HepG2 (cell line): ENCODE measurements around the gene ZFPM1. TPM values are rescaled to one million over a fixed set of nuclear protein-coding genes. Genes with fewer than 3 reads are reported as not detected.

ENCODE experiments used
- ATAC-seq: fragments of 200-7000 bp; cut with Tn5 transposase; 3 replicates; pipeline ENCODE4 v1.9.1; 2020; ENCODE audit warnings: mild to moderate bottlenecking, moderate library complexity
- BruUV-seq: library from RNA; stranded (reverse); fragments of 400-500 nt; replicated peaks from 2 replicates; lab custom pipeline; 2021; lab: Mats Ljungman, UMichigan
- CTCF ChIA-PET: fragments of 300-600 bp; formaldehyde crosslinking; extraction: SDS; loops from one replicate; lab custom pipeline; 2021; ENCODE audit warnings: low total read pairs, inconsistent platforms, low intra/inter-chr PET ratio; lab: Yijun Ruan, JAX
- POLR2A ChIA-PET: fragments of 350-600 bp; sonication (Branson Sonifier 250); formaldehyde crosslinking; loops from one replicate; lab custom pipeline; 2020; ENCODE audit warnings: antibody characterized with exemption, inconsistent platforms; lab: Yijun Ruan, JAX
- DNase-seq: peaks from one replicate; pipeline ENCODE4 v3.0.0-alpha.2; 2015; ENCODE audit warnings: low spot score
- FAIRE-seq: peaks from 3 replicates; lab custom pipeline; 2011; peaks lifted over from hg19 to GRCh38; lab: Jason Lieb, UNC
- H2AFZ ChIP-seq: one replicate; pipeline ENCODE4 v1.6.1; 2011; ENCODE audit warnings: low read length, inconsistent platforms
- H3K27ac ChIP-seq: fragments of 300-600 bp; 3 replicates; pipeline ENCODE4 v1.8.0; 2011; ENCODE audit warnings: mixed run types, mild to moderate bottlenecking, mixed read lengths, low read length, inconsistent platforms; ENCODE audit not compliant: insufficient read depth; ENCODE audit errors: extremely low read length
- H3K27me3 ChIP-seq, 2 experiments: fragments of 200-600 bp in 1 of 2; 2 replicates in 1 of 2; 3 replicates in 1 of 2; pipeline versions ENCODE4 v1.6.0 to v1.8.0; 2011; ENCODE audit warnings: low read length in 2 of 2, mild to moderate bottlenecking in 2 of 2, moderate library complexity in 2 of 2, inconsistent platforms in 1 of 2; ENCODE audit not compliant: insufficient read depth in 2 of 2, control insufficient read depth in 1 of 2
- H3K36me3 ChIP-seq, 2 experiments: fragments of 200-600 bp in 1 of 2; replicated peaks in 1 of 2; 2 replicates in 1 of 2; 3 replicates in 1 of 2; pipeline versions ENCODE4 v1.5.1 to v1.8.0; 2011; ENCODE audit warnings: low read length in 2 of 2, inconsistent platforms in 1 of 2; ENCODE audit not compliant: insufficient read depth in 2 of 2, control insufficient read depth in 1 of 2
- H3K4me1 ChIP-seq: 2 replicates; pipeline ENCODE4 v1.5.1; 2012; ENCODE audit warnings: low read length, inconsistent platforms; ENCODE audit not compliant: insufficient read depth
- H3K4me2 ChIP-seq: 2 replicates; pipeline ENCODE4 v1.6.0; 2011; ENCODE audit warnings: low read depth, low read length, inconsistent platforms
- H3K4me3 ChIP-seq, 3 experiments: fragments of 200-600 bp in 1 of 3; sonication (generic), shearing (Covaris generic) in 1 of 3; replicated peaks in 1 of 3; 2 replicates each; pipeline ENCODE4 v1.5.1; 2011 to 2016; ENCODE audit warnings: low read length in 3 of 3, inconsistent platforms in 2 of 3, low read depth in 2 of 3, mild to moderate bottlenecking in 2 of 3, control low read depth in 1 of 3, mixed read lengths in 1 of 3; ENCODE audit not compliant: insufficient read depth in 1 of 3
- H3K79me2 ChIP-seq: one replicate; pipeline ENCODE4 v1.6.1; 2011; ENCODE audit warnings: low read length, inconsistent platforms; ENCODE audit not compliant: insufficient read depth
- H3K9ac ChIP-seq: 2 replicates; pipeline ENCODE4 v1.6.0; 2011; ENCODE audit warnings: mild to moderate bottlenecking, low read depth, low read length, inconsistent platforms; ENCODE audit not compliant: insufficient read depth
- H3K9me3 ChIP-seq: 2 replicates; pipeline ENCODE4 v1.5.1; 2012; ENCODE audit warnings: mild to moderate bottlenecking, low read length
- H4K20me1 ChIP-seq: 2 replicates; pipeline ENCODE4 v1.6.0; 2011; ENCODE audit warnings: inconsistent platforms, mild to moderate bottlenecking, low read length, moderate library complexity; ENCODE audit not compliant: insufficient read depth
- HNF4G ChIP-seq, 2 experiments: sonication (generic) in 1 of 2; formaldehyde crosslinking in 1 of 2; IDR thresholded peaks; 2 replicates each; pipeline versions ENCODE4 v1.4.0 to v1.6.1; 2011 to 2020; ENCODE audit warnings: borderline replicate concordance in 2 of 2, low read depth in 2 of 2, mild to moderate bottlenecking in 2 of 2, low read length in 1 of 2, missing genetic modification reagents in 1 of 2, moderate library complexity in 1 of 2
- HOXA3 ChIP-seq: sonication (generic); formaldehyde crosslinking; IDR thresholded peaks from 2 replicates; pipeline ENCODE4 v1.5.0; 2020; ENCODE audit warnings: missing genetic modification reagents
- ZBTB38 ChIP-seq: sonication (generic); formaldehyde crosslinking; IDR thresholded peaks from 2 replicates; pipeline ENCODE4 v1.5.1; 2020; ENCODE audit warnings: mild to moderate bottlenecking, missing genetic modification reagents
- ZNF546 ChIP-seq: sonication (generic); formaldehyde crosslinking; conservative IDR thresholded peaks from 2 replicates; pipeline ENCODE4 v1.8.1; 2023; ENCODE audit warnings: mild to moderate bottlenecking, missing genetic modification reagents
- ZNF770 ChIP-seq: sonication (generic); formaldehyde crosslinking; IDR thresholded peaks from 2 replicates; pipeline ENCODE4 v1.5.0; 2020; ENCODE audit warnings: mild to moderate bottlenecking, missing genetic modification reagents
- WGBS: methylation state at CpG from one replicate; pipeline ENCODE4 v1.1.6; 2017; ENCODE audit warnings: low lambda C conversion rate; 5-methylcytosine and 5-hydroxymethylcytosine counted together
- in situ Hi-C: cut with HindIII; loops from 2 replicates; pipeline ENCODE4 v1.10.0; 2017; ENCODE audit warnings: low pct_unique_long_range_greater_than_20kb; ENCODE audit not compliant: extremely low pct_ligation_motif_present
- intact Hi-C: fragments of 100-400 bp; cut with micrococcal nuclease; formaldehyde crosslinking; loops from one replicate; pipeline ENCODE4 v1.10.0; 2022; ENCODE audit not compliant: unreplicated experiment
- polyA plus RNA-seq, 8 experiments: library from polyadenylated mRNA; depleted of rRNA in 3 of 8; stranded (reverse) in 7 of 8; unstranded in 1 of 8; fragments of >200 nt; fragmentation: Illumina TruSeq in 4 of 8; extraction: Trizol in 4 of 8; gene quantifications; 2 replicates each; pipeline versions ENCODE4 v1.2.1 to v1.2.3, GENCODE V29; 2011 to 2016; ENCODE audit warnings: low read depth in 4 of 8, missing spikeins in 1 of 8, mixed read lengths in 1 of 8; ENCODE audit not compliant: insufficient read depth in 1 of 8
- total RNA-seq, 5 experiments: library from RNA; depleted of rRNA; stranded (reverse); fragments of >200 nt; fragmentation: Illumina TruSeq; extraction: Trizol; gene quantifications; 2 replicates each; pipeline ENCODE4 v1.2.3, GENCODE V29; 2016; ENCODE audit warnings: low read depth in 1 of 5

Gene ZFPM1
- total and polyA plus RNA-seq, 2 of the 13 experiments (the other 11 are each of a cell fraction or from before 2014, with no cell fraction given), result 1.3 to 3.8 TPM

- no peak for DNase-seq
- ChIA-PET CTCF (interaction anchor here (1.0 to 1.4 kb wide), 2 partner anchors 33 to 85 kb away, joined by 3 read pairs; no protein-coding TSS in a partner anchor), POLR2A (no interaction called here)
- no peak overlapping the region for H3K27ac ChIP-seq
- no peak overlapping the region for H3K9ac ChIP-seq
- no peak overlapping the region for H2AFZ ChIP-seq
- H3K27me3 ChIP-seq, result no peaks in the 10 kb centered on the region
- H3K4me1 ChIP-seq, result peaks cover 31% of the 10 kb centered on the region
- H3K36me3 ChIP-seq, result peaks cover 26 to 29% of the 10 kb centered on the region in 2 experiments; a peak in 4 of 5 replicates
- in situ Hi-C loops, result no loop called here
- intact Hi-C loops, result no loop called here
- H3K79me2 ChIP-seq, result no peaks in the 10 kb centered on the region
- H3K9me3 ChIP-seq, result no peaks in the 10 kb centered on the region
- FAIRE-seq, result no peak
- H3K4me2 ChIP-seq, result no peak overlapping the region
- ATAC-seq, result no peak
- 92% methylated on average over 22 of the region's 22 CpGs for WGBS
- no peaks in the 10 kb centered on the region; the same call in 1 of the 2 replicates for H4K20me1 ChIP-seq
- no peak overlapping the region for H3K4me3 ChIP-seq
- BruUV-seq, result no TSS peak
- TF ChIP-seq HOXA3 (CRISPR knock-in tag), result 0 out of 2 replicates have a peak, but pooled peaks have one; percentile 1
- TF ChIP-seq ZBTB38 (CRISPR knock-in tag), result no peak
- no peak for TF ChIP-seq HNF4G (IDR thresholded peaks at IDR 0.05; ENCODE audit: borderline replicate concordance, low read depth, low read length)
- TF ChIP-seq HNF4G (CRISPR knock-in tag; IDR thresholded peaks at IDR 0.05; ENCODE audit: borderline replicate concordance, low read depth), result no peak
- TF ChIP-seq ZNF546 (CRISPR knock-in tag), result peak; percentile 44; the same call in 1 of the 2 replicates
- peak; percentile 73 for TF ChIP-seq ZNF770 (CRISPR knock-in tag)
Measured at GRCh38 chr16:88528902-88529318, 75.8 kb downstream of the ZFPM1 start.
